Measurements from ENCODE around the gene PRRG2. TPM values are rescaled to one million over a fixed set of nuclear protein-coding genes. Genes with fewer than 3 reads are reported as not detected.

Gene PRRG2
- total and polyA plus RNA-seq, 9 of the 15 experiments (the other 6 are each of a cell fraction or from before 2014, with no cell fraction given), result 0.06 to 1.1 (median 0.33) TPM

GRCh38 chr19:49640113-49640898 lies 59.2 kb downstream of the PRRG2 start, which contains the start of gene RRAS (continued):
- peak; percentile 79 for TF ChIP-seq ZBTB40 (IDR thresholded peaks at IDR 0.05)
- TF ChIP-seq ZBTB40 (CRISPR knock-in tag; IDR thresholded peaks at IDR 0.05), result no peak
- TF ChIP-seq CBX8 (IDR thresholded peaks at IDR 0.05; ENCODE audit: borderline replicate concordance, extremely low read depth, low read depth, low read length, poor library complexity, severe bottlenecking), result no peak
- no peak for TF ChIP-seq ZNF3 (CRISPR knock-in tag; IDR thresholded peaks at IDR 0.05)
- TF ChIP-seq RBM17 (IDR thresholded peaks at IDR 0.05; ENCODE audit: borderline replicate concordance, low read depth, low read length), result no peak
- TF ChIP-seq IFI16 (CRISPR knock-in tag; IDR thresholded peaks at IDR 0.05), result no peak
- peak in 1 of 2 experiments; percentile 90; a peak in 1 of 4 replicates for TF ChIP-seq SRF (CRISPR knock-in tag; IDR thresholded peaks at IDR 0.05)
- TF ChIP-seq ZNF76 (CRISPR knock-in tag; IDR thresholded peaks at IDR 0.05; ENCODE audit: borderline replicate concordance), result no peak
- no peak for TF ChIP-seq HEY1 (CRISPR knock-in tag; IDR thresholded peaks at IDR 0.05; ENCODE audit: borderline replicate concordance)
- peak; percentile 89; the same call in 1 of the 2 replicates for TF ChIP-seq ZBTB7A (IDR thresholded peaks at IDR 0.05; ENCODE audit: borderline replicate concordance, control insufficient read depth, low read depth, low read length)
- TF ChIP-seq MXD1 (CRISPR knock-in tag; IDR thresholded peaks at IDR 0.05; ENCODE audit: borderline replicate concordance, poor library complexity, severe bottlenecking), result no peak
- TF ChIP-seq ZEB2 (IDR thresholded peaks at IDR 0.05), result 0 out of 2 replicates have a peak, but pooled peaks have one; percentile 13
